ENCODE results near the gene TNS1. TPM values are rescaled to one million over a fixed set of nuclear protein-coding genes. Genes with fewer than 3 reads are reported as not detected.

TNS1 gene
- total RNA-seq, 3 donors from 2014 or later (not counting 1 experiment from before 2014, with no cell fraction given): 1.1 to 3.0 (median 2.1) TPM

- no peak overlapping the region for H3K27ac ChIP-seq (ENCODE audit: low read length)
- WGBS (ENCODE audit: insufficient coverage): 90% methylated on average over 14 of the region's 14 CpGs
- no peaks in the 10 kb centered on the region for H3K27me3 ChIP-seq (ENCODE audit: control insufficient read depth, insufficient read depth, low read length)
- no peak for TF ChIP-seq CTCF (IDR thresholded peaks at IDR 0.05)
- no peak for ATAC-seq
- Mint-ChIP-seq H3K9me3 (no peaks in the 10 kb centered on the region), H3K4me1 (no peaks in the 10 kb centered on the region), H3K27ac (no peak overlapping the region), H3K36me3 (no peaks in the 10 kb centered on the region), H3K27me3 (ENCODE audit: low read depth in 2 of 2) (peaks cover 0 to 4% of the 10 kb centered on the region in 2 donors), H3K4me3 (no peak overlapping the region)
- no peaks in the 10 kb centered on the region for H3K4me1 ChIP-seq (ENCODE audit: control insufficient read depth, insufficient read depth, low read length)
- no peak for DNase-seq
- H3K9me3 ChIP-seq (ENCODE audit: control insufficient read depth, insufficient read depth, low read length): no peaks in the 10 kb centered on the region
- H3K36me3 ChIP-seq (ENCODE audit: control insufficient read depth, insufficient read depth, low read length): no peaks in the 10 kb centered on the region
- intact Hi-C loops (cut with micrococcal nuclease): no loop called here
- H3K4me3 ChIP-seq (ENCODE audit: low read length): no peak overlapping the region
Observed at GRCh38 chr2:217822296-217823252, 180.2 kb downstream of the TNS1 start.

GRCh38 chr2:217821536-217822147, 181.2 kb downstream of the TNS1 start:
- Histone ChIP-seq H3K36me3 (ENCODE audit: control insufficient read depth, insufficient read depth, low read length) (no peaks in the 10 kb centered on the region), H3K4me3 (ENCODE audit: low read length) (no peak overlapping the region), H3K27me3 (ENCODE audit: control insufficient read depth, insufficient read depth, low read length) (no peaks in the 10 kb centered on the region), H3K4me1 (ENCODE audit: control insufficient read depth, insufficient read depth, low read length) (no peaks in the 10 kb centered on the region), H3K27ac (ENCODE audit: low read length) (no peak overlapping the region), H3K9me3 (ENCODE audit: control insufficient read depth, insufficient read depth, low read length) (no peaks in the 10 kb centered on the region)
- Mint-ChIP-seq H3K27ac (no peak overlapping the region), H3K4me1 (no peaks in the 10 kb centered on the region), H3K27me3 (ENCODE audit: low read depth in 2 of 2) (peaks cover 0 to 4% of the 10 kb centered on the region in 2 donors), H3K36me3 (no peaks in the 10 kb centered on the region), H3K4me3 (no peak overlapping the region), H3K9me3 (no peaks in the 10 kb centered on the region)
- TF ChIP-seq CTCF (IDR thresholded peaks at IDR 0.05): no peak
- intact Hi-C loops (cut with micrococcal nuclease): no loop called here
- 88% methylated on average over 12 of the region's 12 CpGs for WGBS (ENCODE audit: insufficient coverage)
- ATAC-seq (no peak), DNase-seq (no peak)

- 87% methylated on average over 4 of the region's 4 CpGs for WGBS (ENCODE audit: insufficient coverage)
- Mint-ChIP-seq H3K4me1 (no peaks in the 10 kb centered on the region), H3K36me3 (no peaks in the 10 kb centered on the region), H3K4me3 (no peak overlapping the region), H3K27ac (no peak overlapping the region), H3K9me3 (no peaks in the 10 kb centered on the region), H3K27me3 (ENCODE audit: low read depth in 2 of 2) (no peaks in the 10 kb centered on the region)
- Histone ChIP-seq H3K27ac (ENCODE audit: low read length) (no peak overlapping the region), H3K4me3 (ENCODE audit: low read length) (no peak overlapping the region), H3K4me1 (ENCODE audit: control insufficient read depth, insufficient read depth, low read length) (no peaks in the 10 kb centered on the region), H3K9me3 (ENCODE audit: control insufficient read depth, insufficient read depth, low read length) (no peaks in the 10 kb centered on the region), H3K36me3 (ENCODE audit: control insufficient read depth, insufficient read depth, low read length) (no peaks in the 10 kb centered on the region), H3K27me3 (ENCODE audit: control insufficient read depth, insufficient read depth, low read length) (no peaks in the 10 kb centered on the region)
- intact Hi-C loops (cut with micrococcal nuclease): no loop called here
- ATAC-seq (no peak), DNase-seq (no peak)
- no peak for TF ChIP-seq CTCF (IDR thresholded peaks at IDR 0.05)
Observed at GRCh38 chr2:217820904-217821303, 181.9 kb downstream of the TNS1 start.
